Measurements from ENCODE around the gene ASPSCR1. TPM values are rescaled to one million over a fixed set of nuclear protein-coding genes. Genes with fewer than 3 reads are reported as not detected.

The ASPSCR1 gene
- total and polyA plus RNA-seq, 8 donors: 35.1 to 64.3 (median 44.4) TPM

DNA sequence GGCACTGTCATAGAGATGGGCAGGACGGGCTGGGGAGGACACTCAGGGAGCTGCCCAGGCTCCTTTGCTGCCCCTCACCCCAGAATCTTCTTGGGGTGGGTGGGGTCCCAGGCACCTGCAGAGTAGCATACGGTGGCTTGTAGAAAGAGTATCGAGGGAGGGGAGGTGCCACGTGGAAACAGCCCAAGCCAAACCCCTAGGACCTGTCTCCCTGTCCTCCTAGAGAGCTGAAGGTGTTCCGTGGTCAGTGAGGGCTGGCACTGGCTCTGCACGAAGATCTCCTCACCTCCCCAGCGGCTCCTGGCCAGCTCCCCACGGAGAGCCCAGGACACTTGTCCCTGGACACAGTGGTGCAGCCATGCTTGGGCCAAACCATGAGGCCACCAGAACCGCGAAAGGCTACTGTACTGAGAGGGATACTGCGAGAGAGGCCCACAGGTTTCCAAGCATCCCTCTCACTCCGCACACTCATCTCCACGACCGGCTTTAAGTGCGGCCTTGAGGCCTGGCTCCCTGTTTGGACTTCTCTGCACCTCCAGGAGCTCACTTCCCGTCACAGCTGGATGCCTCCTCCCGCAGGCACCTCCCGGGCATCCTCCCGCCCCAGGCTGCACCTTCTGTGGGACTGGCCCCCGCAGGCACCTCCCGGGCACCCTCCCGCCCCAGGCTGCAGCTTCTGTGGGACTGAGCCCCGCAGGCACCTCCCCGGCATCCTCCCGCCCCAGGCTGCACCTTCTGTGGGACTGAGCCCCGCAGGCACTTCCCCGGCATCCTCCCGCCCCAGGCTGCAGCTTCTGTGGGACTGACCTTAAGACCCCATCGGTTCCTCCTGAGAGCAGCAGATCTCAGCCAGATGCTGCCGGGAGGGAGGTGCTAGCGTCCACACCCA lies 47.9 kb upstream of the ASPSCR1 start:
- DNase-seq (peak in 1 of 4 donors; percentile 59), ATAC-seq (no peak)
- intact Hi-C loops (cut with DNase I): no loop called here
- peaks cover 0 to 3% of the 10 kb centered on the region in 2 donors for H3K36me3 ChIP-seq
- peaks cover 0 to 43% of the 10 kb centered on the region in 2 donors for H3K27me3 ChIP-seq
- no peak overlapping the region for H3K4me3 ChIP-seq
- H3K9me3 ChIP-seq: no peaks in the 10 kb centered on the region
- TF ChIP-seq, protein P1, sequence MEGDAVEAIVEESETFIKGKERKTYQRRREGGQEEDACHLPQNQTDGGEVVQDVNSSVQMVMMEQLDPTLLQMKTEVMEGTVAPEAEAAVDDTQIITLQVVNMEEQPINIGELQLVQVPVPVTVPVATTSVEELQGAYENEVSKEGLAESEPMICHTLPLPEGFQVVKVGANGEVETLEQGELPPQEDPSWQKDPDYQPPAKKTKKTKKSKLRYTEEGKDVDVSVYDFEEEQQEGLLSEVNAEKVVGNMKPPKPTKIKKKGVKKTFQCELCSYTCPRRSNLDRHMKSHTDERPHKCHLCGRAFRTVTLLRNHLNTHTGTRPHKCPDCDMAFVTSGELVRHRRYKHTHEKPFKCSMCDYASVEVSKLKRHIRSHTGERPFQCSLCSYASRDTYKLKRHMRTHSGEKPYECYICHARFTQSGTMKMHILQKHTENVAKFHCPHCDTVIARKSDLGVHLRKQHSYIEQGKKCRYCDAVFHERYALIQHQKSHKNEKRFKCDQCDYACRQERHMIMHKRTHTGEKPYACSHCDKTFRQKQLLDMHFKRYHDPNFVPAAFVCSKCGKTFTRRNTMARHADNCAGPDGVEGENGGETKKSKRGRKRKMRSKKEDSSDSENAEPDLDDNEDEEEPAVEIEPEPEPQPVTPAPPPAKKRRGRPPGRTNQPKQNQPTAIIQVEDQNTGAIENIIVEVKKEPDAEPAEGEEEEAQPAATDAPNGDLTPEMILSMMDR (IDR thresholded peaks at IDR 0.05): no peak
- peaks cover 5 to 36% of the 10 kb centered on the region in 2 donors for H3K4me1 ChIP-seq
- no peak overlapping the region for H3K27ac ChIP-seq

DNA sequence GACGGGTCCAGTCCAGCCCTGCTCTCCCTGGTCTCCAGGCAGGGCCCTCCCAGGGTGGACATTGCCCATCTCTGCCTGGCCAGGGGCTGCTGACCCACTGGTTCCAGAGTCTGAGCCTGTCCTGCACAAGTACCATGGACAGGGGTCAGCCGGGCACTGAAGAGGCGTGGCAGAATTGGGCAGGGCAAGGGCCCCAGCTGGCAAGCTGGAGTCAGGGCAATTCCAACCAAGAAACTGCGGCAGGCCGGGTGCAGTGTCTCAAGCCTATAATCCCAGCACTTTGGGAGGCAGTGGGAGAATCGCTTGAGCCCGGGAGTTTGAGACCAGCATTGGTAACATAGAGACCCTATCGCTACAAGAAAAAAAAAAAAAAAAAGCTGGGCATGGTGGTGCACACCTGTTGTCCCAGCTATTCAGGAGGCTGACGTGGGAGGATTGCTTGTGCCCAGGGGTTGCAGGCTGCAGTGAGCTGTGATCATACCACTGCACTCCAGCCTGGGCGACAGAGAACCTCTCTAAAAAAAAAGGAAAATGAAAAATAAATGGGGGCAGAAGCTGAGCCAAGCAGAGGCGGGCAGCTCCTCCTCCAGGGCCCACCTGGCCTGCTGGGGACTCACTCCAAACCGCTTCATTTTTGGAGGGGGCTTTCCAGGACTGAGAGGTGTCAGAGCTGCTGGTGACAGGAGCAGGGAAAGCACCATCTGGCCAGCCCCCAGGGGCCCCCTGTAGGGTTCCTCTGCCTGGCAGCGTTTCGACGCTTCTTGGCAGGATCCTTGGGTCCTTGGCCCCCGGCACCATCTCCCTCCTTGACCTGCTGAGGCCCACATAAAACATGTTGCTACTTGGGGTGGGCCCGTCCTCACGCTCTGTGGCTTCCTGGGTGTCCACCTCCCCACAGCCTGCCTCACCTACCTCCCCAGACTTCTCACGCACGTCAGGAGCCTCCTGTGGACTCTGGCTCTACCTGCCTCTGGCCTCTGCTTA lies 47.0 kb upstream of the ASPSCR1 start:
- intact Hi-C loops (cut with DNase I): no loop called here
- no peak overlapping the region for H3K4me3 ChIP-seq
- ATAC-seq (no peak), DNase-seq (peak in 1 of 4 donors; percentile 66)
- peaks cover 0 to 43% of the 10 kb centered on the region in 2 donors for H3K27me3 ChIP-seq
- H3K4me1 ChIP-seq: peaks cover 0 to 26% of the 10 kb centered on the region in 2 donors
- no peak overlapping the region for H3K27ac ChIP-seq
- no peaks in the 10 kb centered on the region for H3K9me3 ChIP-seq
- peaks cover 0 to 7% of the 10 kb centered on the region in 2 donors for H3K36me3 ChIP-seq
- TF ChIP-seq, protein P1 (IDR thresholded peaks at IDR 0.05): no peak

DNA sequence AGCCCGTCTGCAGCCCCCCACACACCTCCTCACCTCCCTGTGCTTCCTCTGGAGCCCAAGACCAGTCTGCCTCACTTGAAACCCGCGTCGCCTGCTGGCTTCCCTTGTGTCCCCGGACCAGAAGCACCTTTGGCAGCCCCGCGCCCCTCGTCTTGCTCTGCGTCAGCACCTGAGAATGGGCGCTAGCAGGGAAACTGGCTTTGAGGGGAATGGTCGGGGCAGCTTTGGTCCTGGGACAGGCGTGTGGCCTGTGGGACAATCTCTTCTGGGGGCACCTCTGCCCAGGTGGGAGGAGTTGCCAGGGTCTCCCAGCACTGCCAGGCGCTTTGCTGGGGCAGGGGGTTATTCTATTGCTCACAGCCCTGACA lies 46.3 kb upstream of the ASPSCR1 start:
- TF ChIP-seq, protein P1 (IDR thresholded peaks at IDR 0.05): no peak
- Histone ChIP-seq H3K27me3 (peaks cover 0 to 45% of the 10 kb centered on the region in 2 donors), H3K27ac (no peak overlapping the region), H3K4me3 (no peak overlapping the region), H3K36me3 (peaks cover 0 to 7% of the 10 kb centered on the region in 2 donors), H3K9me3 (no peaks in the 10 kb centered on the region), H3K4me1 (peaks cover 0 to 25% of the 10 kb centered on the region in 2 donors)
- ATAC-seq (no peak), DNase-seq (peak in 1 of 4 donors; percentile 71)
- intact Hi-C loops (cut with DNase I): no loop called here

DNA sequence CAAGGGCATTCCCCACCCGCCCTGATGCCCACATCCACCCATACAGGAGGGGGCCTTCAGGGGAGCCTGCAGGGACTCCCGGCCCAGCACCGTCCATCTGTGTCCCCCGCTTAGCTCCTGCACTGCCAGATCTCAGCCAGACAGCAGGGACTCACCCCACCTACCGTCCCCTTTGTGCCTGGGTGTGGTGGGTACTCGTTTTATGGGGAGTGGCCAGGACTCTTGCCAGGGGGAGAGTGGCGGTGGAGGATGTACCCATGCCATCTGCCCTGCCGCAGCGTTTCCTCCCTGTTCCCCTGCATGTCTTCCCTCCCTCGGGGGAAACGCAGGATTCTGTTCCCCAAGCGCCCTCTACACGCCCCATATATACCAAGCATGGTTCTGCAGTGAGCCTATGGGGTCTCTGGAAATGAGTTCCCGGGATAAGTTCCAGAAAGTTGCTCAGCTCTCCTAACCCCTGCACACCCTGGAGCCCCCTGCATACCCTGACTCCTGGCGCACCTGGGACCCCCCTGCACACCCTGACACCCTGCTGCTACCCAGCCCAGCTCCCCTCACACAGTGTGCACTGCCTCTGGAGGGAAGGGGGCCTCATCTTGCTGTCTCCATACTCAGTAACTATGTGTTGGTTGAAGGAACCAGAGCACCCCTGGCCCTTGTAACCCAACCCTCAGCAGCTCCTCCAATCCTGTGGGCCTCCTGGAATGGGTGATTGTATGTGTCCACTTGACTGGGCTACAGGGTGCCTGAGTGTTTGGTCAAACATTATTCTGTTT lies 45.7 kb upstream of the ASPSCR1 start:
- TF ChIP-seq, protein P1 (IDR thresholded peaks at IDR 0.05): no peak
- peak; percentile 5 for ATAC-seq
- intact Hi-C loops (cut with DNase I): no loop called here
- peaks cover 0 to 28% of the 10 kb centered on the region in 2 donors for H3K4me1 ChIP-seq
- H3K9me3 ChIP-seq: no peaks in the 10 kb centered on the region
- H3K36me3 ChIP-seq: peaks cover 0 to 7% of the 10 kb centered on the region in 2 donors
- no peak overlapping the region for H3K4me3 ChIP-seq
- no peak for DNase-seq
- H3K27ac ChIP-seq: no peak overlapping the region
- peaks cover 0 to 51% of the 10 kb centered on the region in 2 donors for H3K27me3 ChIP-seq
